PC-3 (cell line): ENCODE data around the gene ETFB.

Source experiments
- EZH2phosphoT487 ChIP-seq: fragments of 300-600 bp; sonication (generic); IDR thresholded peaks from 2 replicates; pipeline ENCODE4 v1.6.1; 2018; ENCODE audit warnings: mild to moderate bottlenecking, antibody characterized with exemption, low read length, borderline replicate concordance
- TF ChIP-seq, protein P1 (sequence below): fragments of 300-600 bp; sonication (generic); conservative IDR thresholded peaks from 2 replicates; pipeline ENCODE4 v1.5.1; 2017; ENCODE audit warnings: antibody characterized with exemption, low read depth, mild to moderate bottlenecking, low read length

GRCh38 chr19:51326216-51327065, 39.7 kb downstream of the ETFB start:
- TF ChIP-seq, protein P1, sequence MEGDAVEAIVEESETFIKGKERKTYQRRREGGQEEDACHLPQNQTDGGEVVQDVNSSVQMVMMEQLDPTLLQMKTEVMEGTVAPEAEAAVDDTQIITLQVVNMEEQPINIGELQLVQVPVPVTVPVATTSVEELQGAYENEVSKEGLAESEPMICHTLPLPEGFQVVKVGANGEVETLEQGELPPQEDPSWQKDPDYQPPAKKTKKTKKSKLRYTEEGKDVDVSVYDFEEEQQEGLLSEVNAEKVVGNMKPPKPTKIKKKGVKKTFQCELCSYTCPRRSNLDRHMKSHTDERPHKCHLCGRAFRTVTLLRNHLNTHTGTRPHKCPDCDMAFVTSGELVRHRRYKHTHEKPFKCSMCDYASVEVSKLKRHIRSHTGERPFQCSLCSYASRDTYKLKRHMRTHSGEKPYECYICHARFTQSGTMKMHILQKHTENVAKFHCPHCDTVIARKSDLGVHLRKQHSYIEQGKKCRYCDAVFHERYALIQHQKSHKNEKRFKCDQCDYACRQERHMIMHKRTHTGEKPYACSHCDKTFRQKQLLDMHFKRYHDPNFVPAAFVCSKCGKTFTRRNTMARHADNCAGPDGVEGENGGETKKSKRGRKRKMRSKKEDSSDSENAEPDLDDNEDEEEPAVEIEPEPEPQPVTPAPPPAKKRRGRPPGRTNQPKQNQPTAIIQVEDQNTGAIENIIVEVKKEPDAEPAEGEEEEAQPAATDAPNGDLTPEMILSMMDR, result no peak
- no peak for TF ChIP-seq EZH2phosphoT487
